Measurements from ENCODE around the gene STX4.

- TF ChIP-seq CTCF (IDR thresholded peaks at IDR 0.05) (no peak), EZH2 (IDR thresholded peaks at IDR 0.05) (no peak), EZH2phosphoT487 (IDR thresholded peaks at IDR 0.05) (no peak)
Measured at GRCh38 chr16:30989469-30990047, 43.8 kb upstream of the STX4 start.
